GM19240 (cell line): ENCODE data around the gene AK4.
"Not testable (repeated sequence)": the region's sequence is repeated elsewhere in the genome, so short reads cannot be mapped to it uniquely, and the experiment has no call there.

Experiments used
- DNase-seq: peaks from one replicate; pipeline ENCODE4 v3.0.0; 2011; ENCODE audit warnings: low spot score; ENCODE audit not compliant: insufficient read length

AK4 gene

DNA sequence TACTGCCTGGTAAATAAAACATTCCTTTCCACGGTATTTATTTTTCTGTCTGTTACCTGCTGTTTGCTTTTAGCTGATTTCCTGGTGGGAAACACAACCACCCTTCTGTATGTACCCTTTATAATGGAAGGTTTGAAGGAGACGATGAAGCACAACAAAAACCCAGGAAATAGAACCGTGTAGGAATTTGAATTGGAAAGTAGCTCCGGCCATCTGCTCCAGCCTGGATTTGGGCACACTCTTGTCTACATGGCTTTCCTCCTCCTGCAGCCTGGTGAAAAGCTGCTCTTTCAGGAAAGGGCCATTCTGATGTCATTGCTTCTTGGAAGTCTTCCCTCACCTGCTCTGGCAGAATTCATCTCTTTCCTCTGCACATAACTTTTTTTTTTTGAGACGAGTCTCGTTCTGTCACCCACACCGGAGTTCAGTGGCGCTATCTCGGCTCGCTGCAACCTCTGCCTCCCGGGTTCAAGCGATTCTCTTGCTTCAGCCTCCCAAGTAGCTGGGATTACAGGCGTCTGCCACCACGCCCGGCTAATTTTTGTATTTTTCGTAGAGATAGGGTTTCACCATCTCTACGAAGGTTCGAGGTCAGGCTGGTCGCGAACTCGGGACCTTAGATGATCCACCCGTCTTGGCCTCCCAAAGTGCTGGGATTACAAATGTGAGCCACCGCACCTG lies 2.7 kb downstream of the AK4 start:
- DNase-seq: no peak

DNA sequence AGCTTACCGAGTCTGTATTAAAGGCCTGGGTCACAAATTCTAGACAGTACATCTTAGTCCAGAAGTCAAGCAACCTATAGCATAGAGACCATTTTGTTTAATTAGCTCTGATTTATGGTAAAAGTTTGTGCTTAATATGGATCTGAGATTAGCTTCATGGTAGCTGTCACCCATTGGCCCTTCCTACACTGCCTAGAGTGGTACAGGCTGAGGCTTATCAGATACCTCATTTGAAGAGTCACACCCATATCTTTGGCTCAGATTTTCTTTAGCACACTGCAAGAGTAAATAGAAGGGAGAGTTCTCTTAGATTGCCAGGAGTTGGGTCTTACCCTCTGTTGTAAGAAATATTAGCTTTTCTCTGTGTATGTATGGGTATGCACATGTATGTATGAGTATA lies 3.6 kb downstream of the AK4 start:
- no peak for DNase-seq

DNA sequence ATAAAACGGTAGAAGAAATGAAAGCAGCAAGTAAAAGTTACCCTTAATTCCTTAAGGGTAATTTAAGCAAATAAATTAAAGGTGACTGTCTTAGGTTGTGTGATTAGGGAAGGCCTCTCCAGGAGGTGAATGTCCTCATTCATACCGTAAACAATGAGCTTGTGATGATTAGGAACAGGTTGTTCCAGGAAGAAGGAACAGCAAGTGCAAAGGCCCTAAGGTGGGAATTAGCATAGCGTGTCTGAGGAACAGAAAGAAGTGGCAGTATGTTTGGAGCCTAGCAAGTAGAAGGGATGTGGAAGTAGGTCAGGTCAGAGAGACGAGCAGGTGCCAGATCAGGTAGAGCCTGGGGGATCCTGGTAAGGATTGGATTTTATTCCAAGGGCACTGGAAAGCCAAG lies 5.6 kb downstream of the AK4 start:
- DNase-seq: no peak

DNA sequence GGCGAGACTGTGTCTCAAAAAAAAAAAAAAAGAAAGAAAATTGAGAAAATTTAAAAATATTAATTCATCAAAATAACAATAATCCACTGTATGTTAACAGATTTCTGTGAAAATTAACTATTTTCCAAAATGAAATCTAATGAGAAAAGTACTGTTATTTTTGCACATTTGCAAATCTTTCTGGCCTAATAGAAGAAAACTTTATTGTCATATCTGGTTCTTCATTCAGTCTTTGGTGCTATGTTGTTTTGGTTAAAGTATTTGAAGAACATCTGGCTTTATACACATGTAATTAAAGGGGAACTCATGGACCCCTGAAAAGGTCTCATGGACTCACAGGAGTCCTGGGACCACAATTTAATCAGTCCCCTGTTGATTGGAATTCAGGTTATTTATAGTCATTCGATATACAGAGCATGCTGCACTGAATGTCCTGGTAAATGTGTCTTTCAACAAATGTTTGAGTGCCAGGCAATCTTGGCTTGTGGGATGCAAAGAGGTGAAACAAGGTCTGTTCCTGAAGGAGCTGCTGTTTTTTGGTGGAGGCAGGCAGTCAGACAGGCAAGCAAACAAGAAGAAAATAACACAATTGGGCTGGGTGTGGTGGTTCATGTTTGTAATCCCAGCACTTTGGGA lies 9.0 kb downstream of the AK4 start:
- no peak for DNase-seq

DNA sequence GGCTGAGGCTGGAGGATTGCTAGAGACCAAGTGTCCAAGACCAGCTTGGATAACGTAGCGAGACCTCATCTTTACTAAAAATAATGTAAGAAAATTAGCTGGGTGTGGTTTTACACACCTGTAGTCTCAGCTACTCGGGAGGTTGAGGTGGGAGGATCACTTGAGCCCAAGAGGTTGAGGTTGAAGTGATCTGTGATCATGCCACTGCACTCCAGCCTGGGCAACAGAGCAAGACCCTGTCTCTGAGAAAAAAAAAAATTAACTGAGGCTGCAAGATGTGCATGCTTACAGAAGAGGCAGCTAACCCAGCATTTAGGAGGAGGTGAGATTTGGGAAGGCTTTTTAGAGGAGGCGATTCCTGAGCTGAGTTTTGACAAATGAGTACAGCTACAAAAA lies 9.5 kb downstream of the AK4 start:
- no peak for DNase-seq

DNA sequence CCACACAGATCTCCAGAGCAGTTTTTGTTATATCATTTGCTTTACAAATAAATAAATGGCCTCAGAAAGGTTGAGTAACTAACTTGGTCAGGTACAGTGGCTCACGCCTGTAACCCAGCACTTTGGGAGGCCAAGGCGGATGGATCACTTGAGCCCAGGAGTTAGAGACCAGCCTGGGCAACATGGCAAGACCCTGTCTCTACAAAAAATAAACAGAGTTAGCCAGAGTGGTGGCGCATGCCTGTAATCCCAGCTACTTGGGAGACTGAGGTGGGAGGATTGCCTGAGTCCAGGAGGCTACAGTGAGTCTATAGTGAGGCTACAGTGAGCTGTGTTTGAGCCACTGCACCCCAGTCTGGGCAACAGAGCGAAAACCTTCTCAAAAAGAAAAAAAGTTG lies 11.3 kb downstream of the AK4 start:
- DNase-seq: not testable (repeated sequence)

DNA sequence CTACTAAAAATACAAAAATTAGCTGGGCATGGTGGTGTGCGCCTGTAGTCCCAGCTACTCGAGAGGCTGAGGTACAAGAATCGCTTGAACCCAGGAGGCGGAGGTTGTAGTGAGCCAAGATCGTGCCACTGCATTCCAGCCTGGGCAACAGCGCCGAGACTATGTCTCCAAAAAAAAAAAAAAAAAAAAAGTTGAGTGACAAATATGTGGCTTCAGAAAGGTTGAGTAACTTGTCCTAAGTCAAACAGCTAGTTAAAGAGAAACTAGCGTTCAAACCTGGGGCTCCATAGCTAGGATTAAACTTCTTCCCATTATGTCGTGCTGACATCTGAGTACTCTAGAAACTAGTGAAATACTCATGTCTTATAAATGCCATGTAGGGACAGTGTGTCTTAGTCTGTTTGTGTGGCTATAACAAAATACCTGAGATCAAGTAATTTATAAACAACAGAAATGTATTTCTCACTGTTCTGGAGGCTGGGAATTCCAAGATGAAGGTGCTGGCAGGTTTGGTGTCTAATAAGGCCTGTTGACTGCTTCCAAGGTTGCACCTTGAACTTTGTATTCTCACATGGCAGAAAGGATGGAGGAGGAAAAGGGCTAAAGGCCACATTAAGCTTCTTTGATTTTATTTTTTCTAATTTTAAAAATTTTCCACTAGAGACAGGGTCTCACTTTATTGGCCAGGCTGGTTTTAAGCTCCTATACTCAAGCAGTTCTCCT lies 12.0 kb downstream of the AK4 start:
- DNase-seq: no peak

DNA sequence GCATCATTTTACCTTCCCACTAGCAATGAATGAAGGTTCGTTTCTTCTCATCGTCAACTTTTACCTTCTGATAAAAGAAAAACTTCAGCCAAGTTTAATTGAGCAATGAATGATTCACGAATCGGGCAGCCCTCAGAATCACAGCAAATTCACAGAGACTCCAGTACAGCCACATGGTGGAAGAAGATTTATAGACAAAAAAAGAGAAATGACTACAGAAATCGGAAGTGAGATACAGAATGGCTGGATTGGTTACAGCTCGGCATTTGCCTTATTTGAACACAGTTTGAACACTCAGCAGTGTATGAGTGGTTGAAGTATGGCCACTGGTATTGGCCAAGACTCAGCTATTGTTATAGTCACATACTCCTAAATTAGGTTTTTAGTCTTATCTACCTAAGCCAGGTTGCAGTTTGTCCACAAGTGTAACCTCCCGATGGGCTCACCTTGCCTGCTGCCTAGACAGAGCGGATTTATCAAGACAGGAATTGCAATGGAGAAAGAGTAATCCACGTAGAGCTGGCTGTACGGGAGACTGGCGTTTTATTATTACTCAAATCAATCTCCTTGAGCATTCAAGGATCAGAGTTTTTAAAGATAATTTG lies 15.3 kb downstream of the AK4 start:
- no peak for DNase-seq

DNA sequence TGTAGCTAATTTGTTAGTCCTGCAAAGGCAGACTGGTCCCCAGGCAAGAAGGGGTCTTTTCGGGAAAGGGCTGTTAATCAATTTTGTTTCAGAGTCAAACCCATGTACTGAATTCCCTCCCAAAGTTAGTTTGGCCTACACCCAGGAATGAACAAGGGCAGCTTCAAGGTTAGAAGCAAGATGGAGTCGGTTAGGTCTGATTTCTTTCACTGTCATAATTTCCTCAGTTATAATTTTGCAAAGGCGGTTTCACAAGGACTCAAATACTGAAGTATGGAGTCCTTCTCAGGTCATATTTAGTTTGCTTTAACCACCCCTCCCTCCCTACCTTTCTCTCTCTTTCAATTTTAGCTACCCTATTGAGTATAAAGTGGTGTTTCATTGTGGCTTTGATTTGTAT lies 16.1 kb downstream of the AK4 start:
- DNase-seq: not testable (repeated sequence)

DNA sequence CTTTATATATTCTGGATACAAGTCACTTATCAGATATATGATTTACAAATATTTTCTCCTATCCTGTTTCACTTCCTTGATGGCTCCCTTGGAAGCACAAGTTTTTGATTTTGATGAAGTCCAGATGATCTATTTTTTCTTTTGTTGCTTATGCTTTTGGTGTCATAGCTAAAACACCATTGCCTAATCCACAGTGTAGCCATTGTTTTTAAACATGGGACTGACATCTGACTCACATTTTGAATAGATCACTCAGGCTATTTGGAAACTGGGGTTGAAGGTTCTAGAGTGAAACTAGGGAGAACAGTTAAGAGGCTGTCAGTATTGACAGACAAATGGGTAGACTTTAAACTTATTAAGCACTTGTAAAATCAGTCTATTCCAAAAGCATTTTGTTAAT lies 16.6 kb downstream of the AK4 start:
- no peak for DNase-seq

DNA sequence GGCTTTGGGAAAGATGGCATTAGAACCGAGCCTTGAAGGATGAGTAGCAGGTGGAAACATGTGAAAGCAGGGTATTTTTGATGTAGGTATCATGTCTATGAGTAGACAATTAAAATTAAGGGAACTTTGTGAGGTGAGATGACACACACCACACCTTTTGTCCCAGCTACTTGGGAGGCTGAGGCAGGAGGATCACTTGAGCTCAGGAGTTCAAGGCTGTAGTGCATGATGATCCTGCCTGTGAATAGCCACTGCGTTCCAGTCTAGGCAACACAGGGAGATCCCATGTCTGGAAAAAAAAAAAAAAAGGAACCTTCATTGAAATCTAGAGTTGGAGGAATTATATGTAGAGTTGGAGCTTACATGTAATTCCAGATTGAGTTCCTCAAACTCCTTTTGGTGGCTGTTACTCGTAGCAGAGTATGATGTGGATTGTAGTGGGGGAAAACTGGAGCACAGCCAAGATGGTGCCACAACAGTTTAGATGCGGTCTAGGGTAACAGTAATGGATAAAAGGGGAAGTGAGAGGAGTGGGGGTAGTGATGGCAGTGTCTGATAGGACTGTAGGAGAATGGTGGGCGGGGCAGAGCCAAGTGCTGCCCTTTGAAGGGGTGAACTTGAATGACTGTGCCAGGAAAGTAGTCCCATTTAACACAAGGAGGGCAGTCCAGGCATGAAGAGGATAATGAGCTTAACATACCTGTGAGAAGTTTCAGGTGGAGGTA lies 17.4 kb downstream of the AK4 start:
- DNase-seq: peak; percentile 38

DNA sequence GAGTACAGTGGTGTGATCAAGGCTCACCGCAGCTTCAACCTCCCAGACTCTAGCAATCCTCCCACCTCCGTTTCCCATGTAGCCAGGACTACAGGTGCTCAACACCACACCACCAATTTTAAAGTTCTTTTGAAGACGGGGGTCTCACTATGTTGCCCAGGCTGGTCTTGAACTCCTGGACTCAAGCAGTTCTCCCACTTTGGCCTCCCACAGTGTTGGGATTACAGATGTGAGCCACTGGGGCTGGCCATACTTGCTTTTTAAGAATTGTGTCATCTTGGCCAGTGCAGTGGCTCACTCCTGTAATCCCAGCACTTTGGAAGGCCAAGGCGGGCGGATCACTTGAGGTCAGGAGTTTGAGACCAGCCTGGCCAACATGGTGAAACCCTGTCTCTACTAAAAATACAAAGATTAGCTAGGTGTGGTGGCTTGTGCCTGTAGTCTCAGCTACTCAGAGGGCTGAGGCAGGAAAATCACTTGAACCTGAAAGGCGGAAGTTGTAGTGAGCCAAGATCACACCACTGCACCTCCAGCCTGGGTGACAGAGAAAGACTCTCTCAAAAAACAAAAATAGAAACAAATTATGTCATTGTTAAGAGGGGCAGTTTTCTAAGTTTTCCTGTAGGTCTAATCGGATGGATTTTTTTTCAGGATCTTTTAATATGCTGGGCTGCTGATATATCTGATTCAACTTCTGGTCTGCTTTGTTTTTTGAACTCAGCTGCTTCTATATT lies 18.7 kb downstream of the AK4 start:
- DNase-seq: no peak

DNA sequence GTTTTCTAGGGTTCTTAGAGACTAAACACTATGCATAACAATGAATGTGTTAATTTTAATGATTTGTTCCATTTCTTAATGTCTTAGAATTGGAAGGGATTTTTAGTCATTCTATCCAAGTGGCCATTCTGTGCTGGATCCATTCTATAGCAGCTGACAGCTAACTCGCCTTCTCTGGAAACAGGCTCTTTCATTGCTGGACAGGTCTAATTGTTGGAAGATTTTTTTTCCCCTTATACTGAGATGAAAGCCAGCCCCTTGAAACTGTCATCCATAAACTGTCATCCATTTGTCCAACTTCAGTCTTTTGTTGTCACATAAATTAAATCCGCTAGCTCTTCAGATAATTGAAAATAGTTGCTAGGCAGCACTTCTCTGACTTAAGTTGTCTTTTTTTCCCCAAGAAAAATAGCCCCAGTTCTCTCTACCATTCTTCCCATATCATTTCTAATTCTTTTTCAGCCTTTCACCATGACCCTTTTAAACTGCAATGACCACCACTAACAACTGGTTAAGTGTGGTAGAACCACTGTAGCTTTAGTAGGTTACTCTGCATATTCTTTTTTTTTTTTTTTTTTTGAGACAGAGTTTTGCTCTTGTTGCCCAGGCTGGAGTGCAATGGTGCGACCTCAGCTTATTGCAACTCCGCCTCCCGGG lies 19.7 kb downstream of the AK4 start:
- no peak for DNase-seq

DNA sequence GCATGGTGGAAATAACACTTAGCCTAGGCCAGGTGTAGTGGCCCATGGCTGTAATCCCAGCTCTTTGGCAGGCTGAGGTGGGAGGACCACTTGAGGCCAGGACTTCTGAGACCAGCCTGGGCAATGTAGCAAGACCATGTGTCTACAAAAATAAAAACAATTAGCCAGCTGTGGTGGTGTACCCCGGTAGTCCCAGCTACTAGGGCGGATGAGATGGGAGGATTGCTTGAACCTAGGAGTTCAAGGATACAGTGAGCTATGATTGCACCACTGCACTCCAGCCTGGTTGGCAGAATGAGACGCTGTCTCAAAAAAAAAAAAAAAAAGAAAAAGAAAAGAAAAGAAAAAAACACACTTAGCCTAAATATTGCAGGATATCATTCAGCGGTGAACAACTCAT lies 20.9 kb downstream of the AK4 start:
- DNase-seq: no peak

DNA sequence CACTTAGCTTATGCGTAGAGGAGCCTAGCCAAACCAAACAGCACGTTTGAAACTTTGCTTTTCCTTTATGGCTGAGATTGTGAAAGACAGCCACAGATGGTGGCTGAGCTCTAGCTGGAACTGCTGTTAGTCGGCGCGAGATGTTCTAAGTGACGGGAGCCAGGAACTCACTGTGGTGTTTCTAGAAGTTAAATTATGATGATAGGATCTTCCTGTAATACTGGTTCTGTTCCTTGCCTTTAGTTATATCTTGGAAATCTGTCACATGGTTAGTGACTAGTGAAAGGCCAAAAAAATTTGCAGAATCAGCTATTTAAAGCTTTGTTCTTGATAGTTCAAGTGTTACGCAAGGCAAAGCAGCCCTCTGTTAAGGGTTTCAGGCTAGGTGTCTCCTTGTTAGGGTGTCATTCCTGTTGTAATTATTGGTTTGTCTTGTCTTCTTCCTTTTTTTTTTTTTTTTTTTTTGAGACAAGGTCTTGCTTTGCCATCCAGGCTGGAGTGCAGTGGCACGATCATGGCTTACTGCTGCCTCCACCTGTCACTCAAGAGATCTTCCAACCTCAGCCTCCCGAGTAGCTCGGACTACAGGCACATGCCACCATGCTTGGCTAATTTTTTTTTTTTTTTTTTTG lies 22.6 kb downstream of the AK4 start:
- no peak for DNase-seq

DNA sequence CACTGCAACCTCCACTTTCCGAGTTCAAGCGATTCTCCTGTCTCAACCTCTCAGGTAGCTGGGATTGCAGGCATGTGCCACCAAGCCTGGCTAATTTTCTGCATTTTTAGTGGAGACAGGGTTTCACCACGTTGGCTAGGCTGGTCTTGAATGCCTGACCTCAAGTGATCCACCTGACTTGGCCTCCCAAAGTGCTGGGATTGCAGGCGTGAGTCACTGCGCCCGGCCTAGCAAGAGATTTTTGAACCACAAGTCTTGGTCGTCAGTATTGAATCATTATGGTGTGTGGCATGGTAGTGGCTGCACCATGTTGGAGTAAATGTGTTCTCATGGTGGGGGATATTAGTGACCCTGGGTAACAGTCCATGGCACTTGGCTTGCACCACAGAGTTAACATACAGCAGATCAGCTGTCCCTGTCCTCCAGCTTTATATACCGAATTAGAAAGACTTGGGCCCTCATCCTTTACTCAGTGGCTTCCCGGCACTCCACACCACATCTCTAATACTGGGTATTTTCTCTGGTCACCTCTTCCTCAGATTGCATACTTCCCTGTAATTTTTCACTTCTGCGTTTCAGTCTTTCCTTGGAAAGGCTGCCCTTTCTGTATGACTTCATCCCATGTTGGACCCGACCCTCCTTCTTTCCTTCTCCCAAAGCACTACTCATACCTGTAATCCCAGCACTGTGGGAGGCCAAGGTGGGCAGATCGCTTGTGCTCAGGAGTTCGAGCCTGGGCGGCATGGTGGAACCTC lies 25.1 kb downstream of the AK4 start:
- DNase-seq: no peak

DNA sequence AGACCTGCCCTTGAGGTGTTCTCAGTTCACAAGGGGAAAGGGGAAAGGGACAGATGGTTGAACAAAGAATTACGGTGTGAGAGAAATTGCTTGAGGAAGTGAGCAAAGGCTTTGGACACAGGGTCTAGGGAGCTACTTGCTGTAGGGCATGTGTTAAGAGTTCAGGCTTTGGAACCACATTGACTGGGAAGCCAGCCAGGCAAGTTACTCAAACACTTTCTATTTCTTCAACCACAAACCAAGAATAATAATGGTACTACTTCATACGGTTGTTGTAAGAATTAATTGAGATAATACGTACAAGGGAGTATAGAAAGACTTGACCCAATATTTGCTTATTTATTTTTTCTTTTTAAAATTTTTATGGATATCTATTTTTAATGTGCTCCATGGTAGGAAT lies 26.6 kb downstream of the AK4 start:
- no peak for DNase-seq

DNA sequence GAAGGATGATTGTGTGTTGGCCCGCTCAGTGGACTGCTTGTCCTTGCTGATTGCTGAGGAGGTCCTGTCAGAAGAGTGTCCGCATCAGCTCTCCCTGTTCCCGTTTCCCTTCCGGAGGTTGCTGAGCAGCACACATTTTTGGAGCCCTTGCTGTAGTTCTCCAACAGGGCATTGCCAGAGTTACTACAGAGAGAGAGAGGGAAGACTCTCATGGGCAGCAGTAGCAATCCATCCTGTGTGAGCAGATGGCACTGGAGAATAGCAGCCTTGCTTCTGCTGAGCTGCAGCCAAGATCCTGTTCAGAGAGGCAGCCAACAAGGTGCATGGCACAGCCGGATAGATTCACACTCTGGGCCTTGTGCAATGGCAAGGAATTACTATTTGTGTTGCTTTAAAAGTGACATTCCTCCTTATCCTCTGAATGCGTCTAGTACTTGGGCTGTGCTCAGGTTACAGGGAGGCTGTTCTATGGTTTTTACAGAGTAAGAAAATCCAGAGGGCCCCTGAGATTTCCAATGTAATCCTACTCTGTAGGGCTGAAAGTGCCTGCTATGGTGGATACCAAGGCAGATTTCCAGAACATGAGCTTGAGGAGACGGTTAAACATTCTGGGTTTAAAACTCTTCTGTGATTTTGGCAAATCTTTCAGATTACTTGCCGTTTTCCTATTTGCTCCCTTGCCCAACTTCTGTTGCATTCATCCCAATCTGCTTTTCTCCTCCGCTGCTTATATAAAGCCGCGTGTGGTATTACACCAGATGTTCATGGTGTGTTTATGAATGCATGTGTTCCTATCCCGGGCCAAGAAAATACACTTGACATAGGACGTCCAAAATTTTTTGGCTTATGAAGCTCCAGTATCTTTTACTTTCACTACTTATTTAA lies 27.4 kb downstream of the AK4 start:
- no peak for DNase-seq
